ENCODE data around the gene CTIF. TPM values are rescaled to one million over a fixed set of nuclear protein-coding genes. Genes with fewer than 3 reads are reported as not detected.

The CTIF gene
- polyA plus RNA-seq, 3 donors, result 0.38 to 8.7 (median 1.2) TPM

- Histone ChIP-seq H2AFZ (ENCODE audit: insufficient read depth, low read depth, low read length, poor library complexity, severe bottlenecking) (no peak overlapping the region), H3K79me2 (ENCODE audit: insufficient read depth, low read length) (no peaks in the 10 kb centered on the region), H3K4me2 (replicated peaks; ENCODE audit: extremely low read depth, low read length, poor library complexity, severe bottlenecking) (no peak overlapping the region), H3K9ac (ENCODE audit: insufficient read depth, low read length, poor library complexity, severe bottlenecking) (no peak overlapping the region), H3K4me3 (replicated peaks in 1 of 3; ENCODE audit: low read depth in 2 of 3, low read length in 3 of 3) (no peak overlapping the region), H3K4me1 (ENCODE audit: control insufficient read depth in 1 of 2, insufficient read depth in 2 of 2, low read length in 2 of 2) (peaks cover 27 to 29% of the 10 kb centered on the region in 2 donors), H3K27me3 (ENCODE audit: control insufficient read depth in 2 of 2, insufficient read depth in 2 of 2, low read length in 2 of 2) (no peaks in the 10 kb centered on the region), H3K9me3 (replicated peaks in 1 of 2; ENCODE audit: control insufficient read depth in 1 of 2, insufficient read depth in 1 of 2, low read length in 2 of 2) (no peaks in the 10 kb centered on the region), H3K36me3 (replicated peaks in 1 of 2; ENCODE audit: control insufficient read depth in 1 of 2, insufficient read depth in 2 of 2, low read length in 2 of 2) (no peaks in the 10 kb centered on the region), H3K27ac (ENCODE audit: low read depth in 1 of 2, low read length in 2 of 2) (no peak overlapping the region), H4K20me1 (ENCODE audit: insufficient read depth, low read length) (no peaks in the 10 kb centered on the region)
- Mint-ChIP-seq H3K4me1 (peaks cover 29% of the 10 kb centered on the region), H3K4me3 (no peak overlapping the region), H3K9me3 (peaks cover 0 to 1% (median 0%) of the 10 kb centered on the region in 7 donors), H3K36me3 (peaks cover 0 to 3% of the 10 kb centered on the region in 2 donors), H3K27me3 (ENCODE audit: low read depth in 3 of 3) (peaks cover 0 to 1% (median 0%) of the 10 kb centered on the region in 3 donors), H3K27ac (peak overlapping the region in 1 of 7 donors; percentile 7)
- WGBS (ENCODE audit: insufficient coverage), result 100% methylated on average over 4 of the region's 14 CpGs
- no peak for TF ChIP-seq CTCF (IDR thresholded peaks at IDR 0.05)
- DNase-seq, result no peak
- intact Hi-C loops (cut with micrococcal nuclease), result loop anchor here in 1 of 2 donors (10.0 kb wide), 1 partner anchor 218 kb away; no protein-coding TSS in a partner anchor
Measured at GRCh38 chr18:48893061-48893607, 354.3 kb downstream of the CTIF start.

GRCh38 chr18:48893608-48894600, 355.1 kb downstream of the CTIF start:
- intact Hi-C loops (cut with micrococcal nuclease), result loop anchor here in 1 of 2 donors (10.0 kb wide), 1 partner anchor 219 kb away; no protein-coding TSS in a partner anchor
- Histone ChIP-seq H3K36me3 (replicated peaks in 1 of 2; ENCODE audit: control insufficient read depth in 1 of 2, insufficient read depth in 2 of 2, low read length in 2 of 2) (no peaks in the 10 kb centered on the region), H3K27ac (ENCODE audit: low read depth in 1 of 2, low read length in 2 of 2) (no peak overlapping the region), H3K9me3 (replicated peaks in 1 of 2; ENCODE audit: control insufficient read depth in 1 of 2, insufficient read depth in 1 of 2, low read length in 2 of 2) (no peaks in the 10 kb centered on the region), H2AFZ (ENCODE audit: insufficient read depth, low read depth, low read length, poor library complexity, severe bottlenecking) (no peak overlapping the region), H3K27me3 (ENCODE audit: control insufficient read depth in 2 of 2, insufficient read depth in 2 of 2, low read length in 2 of 2) (no peaks in the 10 kb centered on the region), H3K79me2 (ENCODE audit: insufficient read depth, low read length) (no peaks in the 10 kb centered on the region), H4K20me1 (ENCODE audit: insufficient read depth, low read length) (no peaks in the 10 kb centered on the region), H3K4me2 (replicated peaks; ENCODE audit: extremely low read depth, low read length, poor library complexity, severe bottlenecking) (no peak overlapping the region), H3K9ac (ENCODE audit: insufficient read depth, low read length, poor library complexity, severe bottlenecking) (no peak overlapping the region), H3K4me1 (ENCODE audit: control insufficient read depth in 1 of 2, insufficient read depth in 2 of 2, low read length in 2 of 2) (peaks cover 34 to 36% of the 10 kb centered on the region in 2 donors), H3K4me3 (replicated peaks in 1 of 3; ENCODE audit: low read depth in 2 of 3, low read length in 3 of 3) (no peak overlapping the region)
- H3K27me3 Mint-ChIP-seq (ENCODE audit: low read depth in 3 of 3), result peaks cover 0 to 1% (median 0%) of the 10 kb centered on the region in 3 donors
- no peak overlapping the region for H3K27ac Mint-ChIP-seq
- 97% methylated on average over 25 of the region's 25 CpGs for WGBS (ENCODE audit: insufficient coverage)
- H3K9me3 Mint-ChIP-seq, result peaks cover 0 to 1% (median 0%) of the 10 kb centered on the region in 7 donors
- no peak for DNase-seq
- TF ChIP-seq CTCF (IDR thresholded peaks at IDR 0.05), result no peak
- H3K4me1 Mint-ChIP-seq, result peaks cover 37% of the 10 kb centered on the region
- peaks cover 0 to 3% of the 10 kb centered on the region in 2 donors for H3K36me3 Mint-ChIP-seq
- no peak overlapping the region for H3K4me3 Mint-ChIP-seq
